ENCODE results near the gene NCF4.

The NCF4 gene

GRCh38 chr22:36838119-36839030 lies 22.4 kb upstream of the NCF4 start:
- DNase-seq: no peak

- DNase-seq: no peak
Measured at GRCh38 chr22:36839356-36840073, 21.3 kb upstream of the NCF4 start.

- no peak for DNase-seq
Measured at GRCh38 chr22:36840106-36840505, 20.7 kb upstream of the NCF4 start.

- no peak for DNase-seq
Measured at GRCh38 chr22:36846271-36846670, 14.5 kb upstream of the NCF4 start.

- DNase-seq: no peak
Measured at GRCh38 chr22:36846949-36847348, 13.9 kb upstream of the NCF4 start.

- no peak for DNase-seq
Measured at GRCh38 chr22:36850056-36850455, 10.8 kb upstream of the NCF4 start.

- no peak for DNase-seq
Measured at GRCh38 chr22:36850682-36851081, 10.1 kb upstream of the NCF4 start.

- no peak for DNase-seq
Measured at GRCh38 chr22:36852056-36852973, 8.5 kb upstream of the NCF4 start.

GRCh38 chr22:36853407-36854099 lies 7.3 kb upstream of the NCF4 start:
- DNase-seq: peak; percentile 90

GRCh38 chr22:36855478-36855877 lies 5.3 kb upstream of the NCF4 start:
- DNase-seq: no peak

GRCh38 chr22:36856121-36856791 lies 4.5 kb upstream of the NCF4 start:
- DNase-seq: peak; percentile 100

GRCh38 chr22:36856792-36857135 lies 4.0 kb upstream of the NCF4 start:
- no peak for DNase-seq

GRCh38 chr22:36858156-36858555 lies 2.6 kb upstream of the NCF4 start:
- DNase-seq: no peak

- DNase-seq: no peak
Measured at GRCh38 chr22:36858966-36859365, 1.8 kb upstream of the NCF4 start.

GRCh38 chr22:36860017-36860416 lies 789 bp upstream of the NCF4 start:
- DNase-seq: no peak

GRCh38 chr22:36860438-36860820 lies 377 bp upstream of the NCF4 start:
- DNase-seq: no peak

- no peak for DNase-seq
Measured at GRCh38 chr22:36862251-36863242, 1.7 kb downstream of the NCF4 start.

- no peak for DNase-seq
Measured at GRCh38 chr22:36863281-36863680, 2.5 kb downstream of the NCF4 start.

- DNase-seq: no peak
Measured at GRCh38 chr22:36863979-36864378, 3.2 kb downstream of the NCF4 start.

- DNase-seq: no peak
Measured at GRCh38 chr22:36864454-36865215, 3.8 kb downstream of the NCF4 start.

Data from T-helper 9 cell (primary cell).